Measurements from ENCODE around the gene FANCF.

FANCF gene

GRCh38 chr11:22625448-22626287, at the start of gene FANCF:
Gene FANCF (minus strand): TSS chr11:22625823. CDS start chr11:22625810, 13 bp downstream.
- Mint-ChIP-seq H3K4me3 (peak within 1 kb of the TSS; percentile 98 to 99 (median 98)), H3K36me3 (ENCODE audit: low read depth) (peaks cover 19% of the 10 kb centered on the region), H3K27me3 (ENCODE audit: low read depth) (no peaks in the 10 kb centered on the region), H3K9me3 (no peaks in the 10 kb centered on the region), H3K27ac (peak within 1 kb of the TSS; percentile 93 to 100 (median 100)), H3K4me1 (peaks cover 11% of the 10 kb centered on the region)
- TF ChIP-seq CTCF (IDR thresholded peaks at IDR 0.05; ENCODE audit: unreplicated experiment in 3 of 3) = no peak

- H3K4me3 Mint-ChIP-seq = no peak overlapping the region
- no peak for TF ChIP-seq CTCF (IDR thresholded peaks at IDR 0.05; ENCODE audit: unreplicated experiment in 3 of 3)
- H3K4me1 Mint-ChIP-seq = peaks cover 7% of the 10 kb centered on the region
- H3K27ac Mint-ChIP-seq = no peak overlapping the region
- no peaks in the 10 kb centered on the region for H3K9me3 Mint-ChIP-seq
- no peaks in the 10 kb centered on the region for H3K36me3 Mint-ChIP-seq (ENCODE audit: low read depth)
- H3K27me3 Mint-ChIP-seq (ENCODE audit: low read depth) = no peaks in the 10 kb centered on the region
These were observed 49.1 kb upstream of the FANCF start for GRCh38 chr11:22674470-22675439.

GRCh38 chr11:22671751-22672150, 46.1 kb upstream of the FANCF start:
- no peak for TF ChIP-seq CTCF (IDR thresholded peaks at IDR 0.05; ENCODE audit: unreplicated experiment in 3 of 3)
- Mint-ChIP-seq H3K27me3 (ENCODE audit: low read depth) (peaks cover 12% of the 10 kb centered on the region), H3K36me3 (ENCODE audit: low read depth) (no peaks in the 10 kb centered on the region), H3K4me3 (no peak overlapping the region), H3K4me1 (peaks cover 20% of the 10 kb centered on the region), H3K27ac (peak overlapping the region in 1 of 3 experiments; percentile 39), H3K9me3 (no peaks in the 10 kb centered on the region)

- Mint-ChIP-seq H3K9me3 (no peaks in the 10 kb centered on the region), H3K4me3 (peak overlapping the region in 2 of 3 experiments; percentile 27 to 29), H3K27ac (peak overlapping the region in 1 of 3 experiments; percentile 22), H3K27me3 (ENCODE audit: low read depth) (peaks cover 12% of the 10 kb centered on the region), H3K36me3 (ENCODE audit: low read depth) (no peaks in the 10 kb centered on the region), H3K4me1 (peaks cover 28% of the 10 kb centered on the region)
- TF ChIP-seq CTCF (IDR thresholded peaks at IDR 0.05; ENCODE audit: unreplicated experiment in 3 of 3) = peak in 2 of 3 experiments; percentile 34 to 39
These were observed 45.2 kb upstream of the FANCF start for GRCh38 chr11:22670830-22671229.

GRCh38 chr11:22669368-22669767, 43.7 kb upstream of the FANCF start:
- no peaks in the 10 kb centered on the region for H3K36me3 Mint-ChIP-seq (ENCODE audit: low read depth)
- H3K4me1 Mint-ChIP-seq = peaks cover 22% of the 10 kb centered on the region
- H3K9me3 Mint-ChIP-seq = no peaks in the 10 kb centered on the region
- no peak overlapping the region for H3K27ac Mint-ChIP-seq
- H3K4me3 Mint-ChIP-seq = peak overlapping the region; percentile 22 to 55 (median 44)
- no peak for TF ChIP-seq CTCF (IDR thresholded peaks at IDR 0.05; ENCODE audit: unreplicated experiment in 3 of 3)
- H3K27me3 Mint-ChIP-seq (ENCODE audit: low read depth) = peaks cover 12% of the 10 kb centered on the region
